Stomach (tissue), 4 donors: Measurements from ENCODE around the gene AIG1.

Source experiments
- CTCF ChIP-seq, 7 experiments: fragments of 450-650 bp in 4 of 7; fragments of 200-600 bp in 3 of 7; sonication (generic) in 3 of 7; IDR thresholded peaks; one replicate each; pipeline ENCODE4 v1.5.1; 2016 to 2019; ENCODE audit warnings: antibody characterized with exemption in 7 of 7, control low read depth in 2 of 7, mild to moderate bottlenecking in 1 of 7
- POLR2A ChIP-seq, 4 donors: fragments of 450-650 bp; IDR thresholded peaks; one replicate each; pipeline ENCODE4 v1.6.1; 2016; ENCODE audit warnings: antibody characterized with exemption in 4 of 4, control low read depth in 2 of 4, mild to moderate bottlenecking in 1 of 4, moderate library complexity in 1 of 4

GRCh38 chr6:143166247-143166695 is 105.6 kb downstream of the AIG1 start:
- TF ChIP-seq CTCF (IDR thresholded peaks at IDR 0.05) (no peak), POLR2A (IDR thresholded peaks at IDR 0.05) (no peak)
